Mammary epithelial cell (primary cell): Measurements from ENCODE around the gene GPR18.

Experiments
- EZH2 ChIP-seq: IDR thresholded peaks from 2 replicates; pipeline ENCODE4 v1.6.1; 2012; ENCODE audit warnings: low read length, inconsistent platforms, borderline replicate concordance
- TF ChIP-seq, protein P1 (sequence below), 2 donors: IDR thresholded peaks in 1 of 2; conservative IDR thresholded peaks in 1 of 2; 2 replicates each; pipeline ENCODE4 v1.5.1; 2011 to 2012; ENCODE audit warnings: inconsistent platforms in 2 of 2, low read length in 2 of 2, mild to moderate bottlenecking in 2 of 2, control low read depth in 1 of 2, low read depth in 1 of 2; ENCODE audit not compliant: insufficient read depth in 1 of 2; ENCODE audit errors: extremely low read depth in 1 of 2

DNA sequence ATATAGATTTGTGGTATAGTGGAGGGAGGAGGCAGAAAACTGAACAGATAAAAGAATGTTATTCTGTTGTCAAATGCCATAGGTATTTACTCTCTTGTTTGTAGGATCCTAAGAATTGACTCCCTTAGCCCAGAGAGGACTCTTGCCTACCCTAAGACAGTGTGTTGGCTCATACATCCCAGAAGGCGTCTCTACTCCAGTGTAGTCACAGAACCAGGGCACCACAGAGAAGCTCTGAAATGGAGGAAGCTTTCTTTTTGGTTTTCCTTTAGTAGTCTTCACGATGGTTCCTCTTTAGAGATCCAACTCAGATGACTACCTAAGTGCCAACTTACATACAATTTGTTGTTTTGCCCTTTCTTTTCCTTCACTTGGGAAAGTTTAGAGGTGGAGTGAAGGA lies 35.0 kb upstream of the GPR18 start:
- no peak for TF ChIP-seq EZH2
- TF ChIP-seq, protein P1, sequence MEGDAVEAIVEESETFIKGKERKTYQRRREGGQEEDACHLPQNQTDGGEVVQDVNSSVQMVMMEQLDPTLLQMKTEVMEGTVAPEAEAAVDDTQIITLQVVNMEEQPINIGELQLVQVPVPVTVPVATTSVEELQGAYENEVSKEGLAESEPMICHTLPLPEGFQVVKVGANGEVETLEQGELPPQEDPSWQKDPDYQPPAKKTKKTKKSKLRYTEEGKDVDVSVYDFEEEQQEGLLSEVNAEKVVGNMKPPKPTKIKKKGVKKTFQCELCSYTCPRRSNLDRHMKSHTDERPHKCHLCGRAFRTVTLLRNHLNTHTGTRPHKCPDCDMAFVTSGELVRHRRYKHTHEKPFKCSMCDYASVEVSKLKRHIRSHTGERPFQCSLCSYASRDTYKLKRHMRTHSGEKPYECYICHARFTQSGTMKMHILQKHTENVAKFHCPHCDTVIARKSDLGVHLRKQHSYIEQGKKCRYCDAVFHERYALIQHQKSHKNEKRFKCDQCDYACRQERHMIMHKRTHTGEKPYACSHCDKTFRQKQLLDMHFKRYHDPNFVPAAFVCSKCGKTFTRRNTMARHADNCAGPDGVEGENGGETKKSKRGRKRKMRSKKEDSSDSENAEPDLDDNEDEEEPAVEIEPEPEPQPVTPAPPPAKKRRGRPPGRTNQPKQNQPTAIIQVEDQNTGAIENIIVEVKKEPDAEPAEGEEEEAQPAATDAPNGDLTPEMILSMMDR (conservative IDR thresholded peaks at IDR 0.05 in 1 of 2, IDR thresholded peaks at IDR 0.05 in 1 of 2; ENCODE audit: extremely low read depth in 1 of 2, insufficient read depth in 1 of 2, low read depth in 1 of 2, low read length in 2 of 2), result no peak
